Cardiac muscle cell (in vitro differentiated cells and primary cell): ENCODE data around the gene CD320. TPM values are rescaled to one million over a fixed set of nuclear protein-coding genes. Genes with fewer than 3 reads are reported as not detected.
"Not testable (repeated sequence)": the region's sequence is repeated elsewhere in the genome, so short reads cannot be mapped to it uniquely, and the experiment has no call there.

ENCODE experiments used
- DNase-seq, 2 donors: peaks; one replicate each; pipeline versions ENCODE4 v3.0.0 to v3.0.0-alpha.2; 2010 to 2017; ENCODE audit warnings: low read depth in 1 of 2, low spot score in 1 of 2
- H3K27ac ChIP-seq: fragments of 200-600 bp; sonication (generic); 2 replicates; pipeline ENCODE4 v1.5.1; 2016
- H3K27me3 ChIP-seq: fragments of 200-600 bp; sonication (generic); 2 replicates; pipeline ENCODE4 v1.6.0; 2016; ENCODE audit warnings: control low read depth
- H3K36me3 ChIP-seq: fragments of 200-600 bp; sonication (generic); 2 replicates; pipeline ENCODE4 v1.5.1; 2016; ENCODE audit warnings: control low read depth
- H3K4me1 ChIP-seq: fragments of 200-600 bp; sonication (generic); 2 replicates; pipeline ENCODE4 v1.8.1; 2017; ENCODE audit warnings: low read depth, mild to moderate bottlenecking, mixed run types
- H3K4me3 ChIP-seq: fragments of 200-600 bp; sonication (generic); 2 replicates; pipeline ENCODE4 v1.5.1; 2016; ENCODE audit warnings: mild to moderate bottlenecking
- H3K9me3 ChIP-seq: fragments of 200-600 bp; sonication (generic); 2 replicates; pipeline ENCODE4 v1.5.1; 2017; ENCODE audit warnings: low read depth, mild to moderate bottlenecking, control low read depth
- polyA plus RNA-seq: library from polyadenylated mRNA; unstranded; fragments of >200 nt; fragmentation: Nextera tagmentation; extraction: Ambion mirVana; gene quantifications from 2 replicates; pipeline ENCODE4 v1.2.1, GENCODE V29; 2016
- total RNA-seq: library from RNA; depleted of rRNA; stranded (reverse); fragments of >200 nt; gene quantifications from 2 replicates; pipeline ENCODE4 v1.2.3, GENCODE V29; 2016
- TF ChIP-seq, protein P1 (sequence below): IDR thresholded peaks from 2 replicates; pipeline ENCODE4 v1.5.1; 2012; ENCODE audit warnings: low read depth, mild to moderate bottlenecking, low read length

CD320 gene
- total and polyA plus RNA-seq, 2 experiments from 2014 or later, result 94.7 to 99.3 TPM

DNA sequence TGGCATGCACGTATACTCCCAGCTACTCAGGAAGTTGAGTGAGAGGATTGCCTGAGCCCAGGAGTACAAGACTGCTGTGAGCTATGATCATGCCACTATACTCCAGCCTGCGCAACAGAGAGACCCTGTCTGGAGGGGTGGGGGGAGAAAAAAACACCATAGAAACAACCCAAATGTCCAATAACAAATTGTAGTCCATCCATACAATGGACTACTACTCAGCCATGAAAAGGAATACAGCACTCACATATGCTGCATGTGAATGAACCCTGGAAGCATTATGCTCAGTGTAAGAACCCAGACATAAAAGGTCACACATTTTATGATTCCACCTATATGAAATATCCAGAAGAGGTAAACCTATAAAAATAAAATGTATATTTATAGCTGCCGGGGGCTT lies 42.3 kb downstream of the CD320 start:
- H3K36me3 ChIP-seq, result peaks cover 4% of the 10 kb centered on the region
- no peak for DNase-seq
- H3K4me3 ChIP-seq, result no peak overlapping the region
- H3K27ac ChIP-seq, result no peak overlapping the region
- H3K9me3 ChIP-seq, result no peaks in the 10 kb centered on the region
- H3K4me1 ChIP-seq, result no peaks in the 10 kb centered on the region
- TF ChIP-seq, protein P1, sequence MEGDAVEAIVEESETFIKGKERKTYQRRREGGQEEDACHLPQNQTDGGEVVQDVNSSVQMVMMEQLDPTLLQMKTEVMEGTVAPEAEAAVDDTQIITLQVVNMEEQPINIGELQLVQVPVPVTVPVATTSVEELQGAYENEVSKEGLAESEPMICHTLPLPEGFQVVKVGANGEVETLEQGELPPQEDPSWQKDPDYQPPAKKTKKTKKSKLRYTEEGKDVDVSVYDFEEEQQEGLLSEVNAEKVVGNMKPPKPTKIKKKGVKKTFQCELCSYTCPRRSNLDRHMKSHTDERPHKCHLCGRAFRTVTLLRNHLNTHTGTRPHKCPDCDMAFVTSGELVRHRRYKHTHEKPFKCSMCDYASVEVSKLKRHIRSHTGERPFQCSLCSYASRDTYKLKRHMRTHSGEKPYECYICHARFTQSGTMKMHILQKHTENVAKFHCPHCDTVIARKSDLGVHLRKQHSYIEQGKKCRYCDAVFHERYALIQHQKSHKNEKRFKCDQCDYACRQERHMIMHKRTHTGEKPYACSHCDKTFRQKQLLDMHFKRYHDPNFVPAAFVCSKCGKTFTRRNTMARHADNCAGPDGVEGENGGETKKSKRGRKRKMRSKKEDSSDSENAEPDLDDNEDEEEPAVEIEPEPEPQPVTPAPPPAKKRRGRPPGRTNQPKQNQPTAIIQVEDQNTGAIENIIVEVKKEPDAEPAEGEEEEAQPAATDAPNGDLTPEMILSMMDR, result no peak
- H3K27me3 ChIP-seq, result no peaks in the 10 kb centered on the region

DNA sequence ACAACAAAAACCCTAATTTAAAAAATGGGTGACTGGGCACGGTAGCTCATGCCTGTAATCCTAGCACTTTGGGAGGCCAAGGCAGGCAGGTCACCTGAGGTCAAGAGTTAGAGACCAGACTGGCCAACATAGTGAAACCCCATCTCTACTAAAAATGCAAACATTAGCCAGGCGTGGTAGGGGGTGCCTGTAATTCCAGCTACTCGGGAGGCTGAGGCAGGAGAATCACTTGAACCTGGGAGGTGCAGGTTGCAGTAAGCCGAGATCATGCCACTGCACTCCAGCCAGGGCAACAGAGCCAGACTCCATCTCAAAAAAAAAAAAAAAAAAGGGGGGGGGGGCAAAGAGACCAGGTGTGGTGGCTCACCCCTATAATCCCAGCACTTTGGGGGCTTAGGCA lies 43.9 kb downstream of the CD320 start:
- DNase-seq, H3K27ac ChIP-seq, H3K36me3 ChIP-seq, H3K4me3 ChIP-seq, H3K4me1 ChIP-seq, H3K27me3 ChIP-seq, H3K9me3 ChIP-seq: not testable (repeated sequence)

DNA sequence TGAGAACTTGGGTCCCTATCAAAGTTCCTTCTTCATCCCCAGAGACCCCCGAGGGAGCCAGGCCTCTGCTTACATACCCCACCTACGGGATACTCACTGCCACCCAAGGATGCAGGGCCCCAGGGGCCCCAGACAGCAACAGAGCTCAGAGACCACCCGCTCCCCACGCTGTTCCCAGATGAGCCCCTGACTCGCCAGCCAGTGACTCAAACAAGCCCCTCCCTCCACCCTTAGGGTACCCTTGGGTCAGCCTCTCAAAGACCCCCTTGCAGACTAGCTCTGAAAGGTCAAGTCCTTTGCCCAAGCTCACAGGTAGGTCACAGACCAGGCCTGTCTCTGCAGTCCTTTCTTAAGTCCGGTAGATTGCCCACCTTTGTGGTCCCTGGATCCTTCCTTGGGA lies 45.7 kb downstream of the CD320 start:
- no peak for DNase-seq
- TF ChIP-seq, protein P1, result no peak
- H3K9me3 ChIP-seq, result no peaks in the 10 kb centered on the region
- H3K4me3 ChIP-seq, result no peak overlapping the region
- peaks cover 11% of the 10 kb centered on the region for H3K36me3 ChIP-seq
- H3K27me3 ChIP-seq, result no peaks in the 10 kb centered on the region
- no peak overlapping the region for H3K27ac ChIP-seq
- no peaks in the 10 kb centered on the region for H3K4me1 ChIP-seq

DNA sequence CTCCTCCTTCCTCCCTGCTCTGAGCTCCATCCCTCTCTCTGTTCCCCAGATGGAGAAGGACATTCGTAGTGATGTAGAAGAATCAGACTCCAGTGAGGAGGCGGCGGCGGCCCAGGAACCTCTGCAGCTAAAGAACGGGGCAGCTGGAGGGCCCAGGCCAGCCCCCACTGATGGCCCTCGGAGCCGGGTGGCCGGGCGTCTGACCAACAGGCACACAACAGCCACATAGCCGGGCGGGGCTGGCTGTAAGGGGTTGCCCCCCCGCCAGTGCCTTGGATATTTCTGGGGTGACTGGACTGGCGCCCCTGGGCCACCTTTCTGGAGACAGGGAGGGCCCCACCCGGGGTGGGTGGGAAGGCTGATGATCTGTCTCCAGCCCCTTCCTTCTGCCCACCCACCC lies 46.3 kb downstream of the CD320 start:
- H3K4me3 ChIP-seq, result no peak overlapping the region
- TF ChIP-seq, protein P1, result no peak
- peaks cover 17% of the 10 kb centered on the region for H3K36me3 ChIP-seq
- no peak for DNase-seq
- H3K27me3 ChIP-seq, result no peaks in the 10 kb centered on the region
- H3K9me3 ChIP-seq, result no peaks in the 10 kb centered on the region
- no peak overlapping the region for H3K27ac ChIP-seq
- no peaks in the 10 kb centered on the region for H3K4me1 ChIP-seq

DNA sequence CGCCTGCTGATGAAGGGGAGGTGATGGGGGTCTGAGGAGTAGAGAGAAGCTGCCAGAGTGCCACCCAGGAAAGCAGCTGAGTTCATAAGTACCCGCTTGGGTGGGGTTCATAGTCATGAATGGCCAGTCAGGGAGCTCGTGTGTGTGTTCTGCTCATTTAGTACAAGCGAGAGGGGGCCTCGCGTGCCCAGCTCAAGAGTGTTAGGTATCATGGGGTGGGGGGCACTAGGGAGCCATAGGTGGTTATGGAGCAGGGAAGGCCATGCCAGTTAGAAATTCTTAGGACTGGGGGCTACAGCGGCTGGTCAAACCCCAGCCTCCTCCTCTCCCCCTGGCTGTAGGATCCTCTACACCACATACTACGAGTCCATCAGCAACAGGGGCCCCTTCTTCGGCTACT lies 46.8 kb downstream of the CD320 start:
- Histone ChIP-seq H3K36me3 (peaks cover 18% of the 10 kb centered on the region), H3K27ac (no peak overlapping the region), H3K27me3 (no peaks in the 10 kb centered on the region), H3K9me3 (no peaks in the 10 kb centered on the region), H3K4me1 (no peaks in the 10 kb centered on the region), H3K4me3 (no peak overlapping the region)
- DNase-seq, result no peak
- TF ChIP-seq, protein P1, result no peak

DNA sequence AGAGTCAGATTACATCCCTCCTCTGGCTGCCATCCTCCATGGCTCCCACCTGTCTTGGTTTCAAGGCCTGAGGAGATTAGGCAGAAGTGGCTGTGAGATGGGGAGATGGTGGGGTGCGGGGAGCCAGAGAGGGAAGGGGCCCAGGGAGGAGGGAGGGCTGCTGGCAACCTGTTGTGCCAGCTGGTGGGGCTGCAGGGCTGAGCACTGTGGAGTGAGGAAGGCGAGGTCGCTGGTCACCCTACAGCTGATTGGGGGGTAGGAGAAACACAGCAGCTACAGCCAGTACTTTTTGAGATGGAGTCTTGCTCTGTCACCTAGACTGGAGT lies 48.3 kb downstream of the CD320 start:
- Histone ChIP-seq H3K36me3 (peaks cover 21% of the 10 kb centered on the region), H3K27ac (no peak overlapping the region), H3K27me3 (no peaks in the 10 kb centered on the region), H3K4me1 (no peaks in the 10 kb centered on the region), H3K4me3 (no peak overlapping the region), H3K9me3 (no peaks in the 10 kb centered on the region)
- TF ChIP-seq, protein P1, result no peak
- DNase-seq, result no peak
